SK-N-SH (cell line): Measurements from ENCODE around the gene TTC28. TPM values are rescaled to one million over a fixed set of nuclear protein-coding genes. Genes with fewer than 3 reads are reported as not detected.
A peak's percentile ranks its signal among the peaks of the same experiment; 100 is the strongest.

ENCODE experiments used
- CTCF ChIA-PET: fragments of 300-600, 350-600 bp; formaldehyde crosslinking; extraction: SDS; loops from one replicate; lab custom pipeline; 2021; lab: Yijun Ruan, JAX
- POLR2A ChIA-PET: fragments of 350-600 bp; sonication (Branson Sonifier 250); formaldehyde crosslinking; extraction: SDS; loops from one replicate; lab custom pipeline; 2020; ENCODE audit warnings: antibody characterized with exemption, inconsistent platforms; lab: Yijun Ruan, JAX
- DNase-seq: peaks from one replicate; pipeline ENCODE4 v3.0.0; 2012
- H2AFZ ChIP-seq: fragments of 200-600 bp; sonication (generic); 2 replicates; pipeline ENCODE4 v1.8.1; 2016; ENCODE audit warnings: antibody characterized with exemption, mild to moderate bottlenecking, low read depth
- H3F3A ChIP-seq: fragments of 200-600 bp; sonication (generic); replicated peaks from 2 replicates; pipeline ENCODE3; 2016; ENCODE audit warnings: antibody characterized with exemption, mild to moderate bottlenecking; ENCODE audit not compliant: insufficient read depth
- H3K27ac ChIP-seq, 2 experiments: fragments of 200-500 bp in 1 of 2; fragments of 200-600 bp in 1 of 2; sonication (Bioruptor generic) in 1 of 2; sonication (generic), shearing (Covaris generic) in 1 of 2; 2 replicates each; pipeline versions ENCODE4 v1.5.1 to v1.6.1; 2014 to 2016; ENCODE audit warnings: low read depth in 2 of 2, inconsistent platforms in 1 of 2, low read length in 1 of 2, mild to moderate bottlenecking in 1 of 2, mixed read lengths in 1 of 2
- H3K27me3 ChIP-seq: fragments of 200-600 bp; sonication (generic), shearing (Covaris generic); 2 replicates; pipeline ENCODE4 v1.6.1; 2016; ENCODE audit warnings: mixed run types; ENCODE audit not compliant: insufficient read depth
- H3K36me3 ChIP-seq, 2 experiments: fragments of 200-500 bp in 1 of 2; fragments of 200-600 bp in 1 of 2; sonication (Bioruptor generic) in 1 of 2; sonication (generic) in 1 of 2; replicated peaks in 1 of 2; 2 replicates each; pipeline versions ENCODE3 to v1.5.1; 2014 to 2016; ENCODE audit warnings: low read length in 1 of 2, mild to moderate bottlenecking in 1 of 2; ENCODE audit not compliant: insufficient read depth in 2 of 2, control insufficient read depth in 1 of 2
- H3K4me1 ChIP-seq, 2 experiments: fragments of 200-500 bp in 1 of 2; fragments of 200-600 bp in 1 of 2; sonication (Bioruptor generic) in 1 of 2; sonication (generic), shearing (Covaris generic) in 1 of 2; 2 replicates each; pipeline versions ENCODE4 v1.5.1 to v1.6.1; 2014 to 2016; ENCODE audit warnings: low read depth in 1 of 2, low read length in 1 of 2, mixed run types in 1 of 2; ENCODE audit not compliant: insufficient read depth in 2 of 2, control insufficient read depth in 1 of 2
- H3K4me2 ChIP-seq: fragments of 200-600 bp; sonication (generic), shearing (Covaris generic); 2 replicates; pipeline ENCODE4 v1.6.1; 2017; ENCODE audit warnings: mixed run types
- H3K4me3 ChIP-seq, 2 experiments: fragments of 200-500 bp in 1 of 2; fragments of 200-600 bp in 1 of 2; sonication (Bioruptor generic) in 1 of 2; sonication (generic), shearing (Covaris generic) in 1 of 2; 2 replicates each; pipeline versions ENCODE4 v1.5.1 to v1.8.1; 2014 to 2016; ENCODE audit warnings: low read depth in 2 of 2, inconsistent platforms in 1 of 2, low read length in 1 of 2, mild to moderate bottlenecking in 1 of 2, mixed read lengths in 1 of 2, moderate library complexity in 1 of 2
- H3K79me2 ChIP-seq: fragments of 200-600 bp; sonication (generic); 2 replicates; pipeline ENCODE4 v1.8.1; 2017; ENCODE audit warnings: mild to moderate bottlenecking; ENCODE audit not compliant: insufficient read depth
- H3K9ac ChIP-seq: fragments of 200-600 bp; sonication (generic); 2 replicates; pipeline ENCODE4 v1.6.1; 2017; ENCODE audit warnings: mixed run types
- H3K9me2 ChIP-seq: fragments of 200-600 bp; sonication (generic); 2 replicates; pipeline ENCODE4 v1.6.1; 2017; ENCODE audit warnings: mixed run types
- H3K9me3 ChIP-seq: fragments of 200-600 bp; sonication (generic); 2 replicates; pipeline ENCODE4 v1.6.1; 2017; ENCODE audit warnings: mixed run types, mild to moderate bottlenecking, moderate library complexity
- H4K20me1 ChIP-seq: fragments of 200-600 bp; sonication (generic); 2 replicates; pipeline ENCODE4 v1.6.1; 2017; ENCODE audit warnings: mild to moderate bottlenecking, mixed run types; ENCODE audit not compliant: insufficient read depth
- FOSL2 ChIP-seq: IDR thresholded peaks from 2 replicates; pipeline ENCODE4 v1.4.0; 2012; ENCODE audit warnings: low read depth, mild to moderate bottlenecking, moderate library complexity, borderline replicate concordance
- JUND ChIP-seq: IDR thresholded peaks from 2 replicates; pipeline ENCODE4 v1.4.0; 2012
- MEF2A ChIP-seq: IDR thresholded peaks from 2 replicates; pipeline ENCODE4 v1.4.0; 2012; ENCODE audit warnings: low read depth, borderline replicate concordance
- MXI1 ChIP-seq: IDR thresholded peaks from 2 replicates; pipeline ENCODE4 v1.6.1; 2012; ENCODE audit warnings: mild to moderate bottlenecking, low read depth, low read length, improper control_type of control experiment
- RCOR1 ChIP-seq: fragments of 150-350 bp; IDR thresholded peaks from 2 replicates; pipeline ENCODE4 v1.6.1; 2017; ENCODE audit warnings: antibody characterized with exemption, low read length
- RFX5 ChIP-seq: IDR thresholded peaks from 2 replicates; pipeline ENCODE4 v1.6.1; 2012; ENCODE audit warnings: mild to moderate bottlenecking, improper control_type of control experiment, low read length
- RXRA ChIP-seq: IDR thresholded peaks from 2 replicates; pipeline ENCODE4 v1.4.0; 2012; ENCODE audit warnings: low read depth, mild to moderate bottlenecking, borderline replicate concordance
- SMC3 ChIP-seq: IDR thresholded peaks from 2 replicates; pipeline ENCODE4 v1.6.1; 2012; ENCODE audit warnings: low read depth, low read length, improper control_type of control experiment
- TEAD4 ChIP-seq: IDR thresholded peaks from 2 replicates; pipeline ENCODE4 v1.4.0; 2012; ENCODE audit warnings: mild to moderate bottlenecking, borderline replicate concordance; ENCODE audit not compliant: insufficient read depth
- YY1 ChIP-seq: IDR thresholded peaks from 2 replicates; pipeline ENCODE4 v1.4.0; 2012; ENCODE audit warnings: low read depth, mild to moderate bottlenecking
- WGBS: methylation state at CpG from one replicate; pipeline ENCODE4 v1.1.6; 2017; ENCODE audit warnings: low lambda C conversion rate; 5-methylcytosine and 5-hydroxymethylcytosine counted together
- polyA plus RNA-seq, 3 experiments: library from polyadenylated mRNA; depleted of rRNA; stranded (reverse); fragments of >200 nt; gene quantifications; 2 replicates each; pipeline ENCODE4 v1.2.3, GENCODE V29; 2012
- TF ChIP-seq, protein P1 (sequence below): IDR thresholded peaks from 2 replicates; pipeline ENCODE4 v1.4.0; 2012; ENCODE audit warnings: low read depth, borderline replicate concordance
- TF ChIP-seq, protein P2 (sequence below): fragments of 150-350 bp; IDR thresholded peaks from 2 replicates; pipeline ENCODE4 v1.6.1; 2016; ENCODE audit warnings: mild to moderate bottlenecking, low read depth, low read length
- TF ChIP-seq, protein P3 (sequence below): IDR thresholded peaks from 2 replicates; pipeline ENCODE4; 2012
- TF ChIP-seq, protein P4 (sequence below): fragments of 200-600 bp; sonication (generic); IDR thresholded peaks from 2 replicates; pipeline ENCODE4 v1.6.1; 2017; ENCODE audit warnings: antibody characterized with exemption, mild to moderate bottlenecking, moderate library complexity
- TF ChIP-seq, protein P5 (sequence below): fragments of 150-350 bp; IDR thresholded peaks from 2 replicates; pipeline ENCODE4 v1.6.1; 2017; ENCODE audit warnings: antibody characterized with exemption, low read length, low read depth, borderline replicate concordance

TTC28 gene
- polyA plus RNA-seq, 1 of the 3 experiments (the other 2 are of a cell fraction) = 5.9 TPM

DNA sequence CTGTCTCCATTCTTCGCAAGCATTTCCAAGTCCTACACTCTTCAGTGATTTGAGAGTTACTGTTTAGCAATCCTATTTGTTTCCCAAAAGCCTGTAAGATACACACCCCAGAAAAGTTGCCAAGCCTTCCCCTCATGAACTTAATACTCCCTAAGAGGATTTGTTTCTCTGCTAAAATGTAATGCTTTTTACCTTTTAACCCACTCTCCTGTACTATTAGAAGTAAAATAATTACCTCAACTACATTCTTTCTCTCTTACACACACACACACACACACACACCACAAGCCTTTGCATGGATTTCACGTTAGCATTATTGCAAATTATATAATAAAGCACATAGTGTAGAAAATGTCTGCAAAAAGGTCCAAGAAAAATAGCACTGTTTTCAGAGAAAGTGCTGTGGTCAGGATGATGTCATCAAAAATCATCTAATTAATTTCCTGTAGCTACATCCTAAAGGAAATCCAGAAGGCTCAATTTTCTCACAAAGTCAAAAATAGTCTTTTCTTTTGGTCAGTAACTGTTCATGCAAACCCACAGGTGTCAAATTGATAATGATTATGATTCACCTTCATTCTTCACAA lies 396.5 kb downstream of the TTC28 start (continued):
- TF ChIP-seq, protein P1, sequence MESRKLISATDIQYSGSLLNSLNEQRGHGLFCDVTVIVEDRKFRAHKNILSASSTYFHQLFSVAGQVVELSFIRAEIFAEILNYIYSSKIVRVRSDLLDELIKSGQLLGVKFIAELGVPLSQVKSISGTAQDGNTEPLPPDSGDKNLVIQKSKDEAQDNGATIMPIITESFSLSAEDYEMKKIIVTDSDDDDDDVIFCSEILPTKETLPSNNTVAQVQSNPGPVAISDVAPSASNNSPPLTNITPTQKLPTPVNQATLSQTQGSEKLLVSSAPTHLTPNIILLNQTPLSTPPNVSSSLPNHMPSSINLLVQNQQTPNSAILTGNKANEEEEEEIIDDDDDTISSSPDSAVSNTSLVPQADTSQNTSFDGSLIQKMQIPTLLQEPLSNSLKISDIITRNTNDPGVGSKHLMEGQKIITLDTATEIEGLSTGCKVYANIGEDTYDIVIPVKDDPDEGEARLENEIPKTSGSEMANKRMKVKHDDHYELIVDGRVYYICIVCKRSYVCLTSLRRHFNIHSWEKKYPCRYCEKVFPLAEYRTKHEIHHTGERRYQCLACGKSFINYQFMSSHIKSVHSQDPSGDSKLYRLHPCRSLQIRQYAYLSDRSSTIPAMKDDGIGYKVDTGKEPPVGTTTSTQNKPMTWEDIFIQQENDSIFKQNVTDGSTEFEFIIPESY = no peak
- no peak for TF ChIP-seq RXRA
- no peak for TF ChIP-seq RCOR1
- TF ChIP-seq, protein P2, sequence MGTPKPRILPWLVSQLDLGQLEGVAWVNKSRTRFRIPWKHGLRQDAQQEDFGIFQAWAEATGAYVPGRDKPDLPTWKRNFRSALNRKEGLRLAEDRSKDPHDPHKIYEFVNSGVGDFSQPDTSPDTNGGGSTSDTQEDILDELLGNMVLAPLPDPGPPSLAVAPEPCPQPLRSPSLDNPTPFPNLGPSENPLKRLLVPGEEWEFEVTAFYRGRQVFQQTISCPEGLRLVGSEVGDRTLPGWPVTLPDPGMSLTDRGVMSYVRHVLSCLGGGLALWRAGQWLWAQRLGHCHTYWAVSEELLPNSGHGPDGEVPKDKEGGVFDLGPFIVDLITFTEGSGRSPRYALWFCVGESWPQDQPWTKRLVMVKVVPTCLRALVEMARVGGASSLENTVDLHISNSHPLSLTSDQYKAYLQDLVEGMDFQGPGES = no peak
- no peak for TF ChIP-seq MXI1
- TF ChIP-seq TEAD4 = peak; percentile 34; the same call in 1 of the 2 replicates

DNA sequence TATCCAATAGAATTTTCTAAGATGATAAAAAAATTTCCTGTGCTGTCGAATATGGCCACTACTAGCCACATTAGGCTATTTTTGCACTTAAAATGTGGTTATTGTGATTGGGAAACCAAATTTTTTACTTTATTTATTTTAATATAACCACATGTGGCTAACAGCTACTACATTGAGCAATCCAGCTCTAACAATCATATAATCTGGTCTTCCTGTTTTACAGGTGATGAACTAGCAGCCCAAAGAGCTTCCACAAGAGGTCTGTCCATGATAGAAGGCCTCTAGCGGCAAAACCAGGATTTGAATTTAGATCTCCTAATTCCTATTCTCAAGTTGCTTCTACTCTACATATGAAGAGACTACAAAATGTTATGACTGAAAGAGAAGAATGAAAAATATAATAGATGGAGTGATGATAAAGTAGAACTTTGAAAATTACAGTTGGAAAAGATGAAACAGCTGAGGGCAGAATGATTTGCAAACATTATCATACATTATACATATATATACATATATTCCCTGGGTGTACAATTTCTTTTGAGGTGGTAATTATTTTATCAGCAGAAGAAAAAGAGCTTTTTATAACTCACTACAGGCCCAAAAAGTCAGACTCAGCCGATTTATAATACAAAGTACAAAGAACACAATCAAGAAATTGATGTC lies 397.1 kb downstream of the TTC28 start:
- WGBS = 88% methylated on average over 3 of the region's 3 CpGs
- ChIA-PET POLR2A (no interaction called here), CTCF (interaction anchor here (1.0 to 2.3 kb wide), 4 partner anchors 10 to 98 kb away, joined by 3 to 6 read pairs (median 4); no protein-coding TSS in a partner anchor)
- Histone ChIP-seq H2AFZ (no peak overlapping the region), H3K4me2 (peak overlapping the region; percentile 47), H3K27me3 (no peaks in the 10 kb centered on the region), H3K4me3 (no peak overlapping the region), H3K79me2 (no peaks in the 10 kb centered on the region), H3K36me3 (no peaks in the 10 kb centered on the region), H3K9ac (no peak overlapping the region), H3K9me2 (no peaks in the 10 kb centered on the region), H3K4me1 (peaks cover 0 to 16% of the 10 kb centered on the region in 2 experiments; a peak in 2 of 4 replicates), H3F3A (peaks cover 18% of the 10 kb centered on the region), H4K20me1 (no peaks in the 10 kb centered on the region), H3K9me3 (no peaks in the 10 kb centered on the region), H3K27ac (peak overlapping the region in 1 of 2 experiments; percentile 42; a peak in 2 of 4 replicates)
- DNase-seq = no peak
- TF ChIP-seq RFX5 (no peak), TEAD4 (no peak), MEF2A (no peak), YY1 (no peak), RXRA (no peak), JUND (no peak), FOSL2 (no peak), SMC3 (no peak)
- TF ChIP-seq, protein P3, sequence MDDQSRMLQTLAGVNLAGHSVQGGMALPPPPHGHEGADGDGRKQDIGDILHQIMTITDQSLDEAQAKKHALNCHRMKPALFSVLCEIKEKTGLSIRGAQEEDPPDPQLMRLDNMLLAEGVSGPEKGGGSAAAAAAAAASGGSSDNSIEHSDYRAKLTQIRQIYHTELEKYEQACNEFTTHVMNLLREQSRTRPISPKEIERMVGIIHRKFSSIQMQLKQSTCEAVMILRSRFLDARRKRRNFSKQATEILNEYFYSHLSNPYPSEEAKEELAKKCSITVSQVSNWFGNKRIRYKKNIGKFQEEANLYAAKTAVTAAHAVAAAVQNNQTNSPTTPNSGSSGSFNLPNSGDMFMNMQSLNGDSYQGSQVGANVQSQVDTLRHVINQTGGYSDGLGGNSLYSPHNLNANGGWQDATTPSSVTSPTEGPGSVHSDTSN = no peak
- TF ChIP-seq, protein P4, sequence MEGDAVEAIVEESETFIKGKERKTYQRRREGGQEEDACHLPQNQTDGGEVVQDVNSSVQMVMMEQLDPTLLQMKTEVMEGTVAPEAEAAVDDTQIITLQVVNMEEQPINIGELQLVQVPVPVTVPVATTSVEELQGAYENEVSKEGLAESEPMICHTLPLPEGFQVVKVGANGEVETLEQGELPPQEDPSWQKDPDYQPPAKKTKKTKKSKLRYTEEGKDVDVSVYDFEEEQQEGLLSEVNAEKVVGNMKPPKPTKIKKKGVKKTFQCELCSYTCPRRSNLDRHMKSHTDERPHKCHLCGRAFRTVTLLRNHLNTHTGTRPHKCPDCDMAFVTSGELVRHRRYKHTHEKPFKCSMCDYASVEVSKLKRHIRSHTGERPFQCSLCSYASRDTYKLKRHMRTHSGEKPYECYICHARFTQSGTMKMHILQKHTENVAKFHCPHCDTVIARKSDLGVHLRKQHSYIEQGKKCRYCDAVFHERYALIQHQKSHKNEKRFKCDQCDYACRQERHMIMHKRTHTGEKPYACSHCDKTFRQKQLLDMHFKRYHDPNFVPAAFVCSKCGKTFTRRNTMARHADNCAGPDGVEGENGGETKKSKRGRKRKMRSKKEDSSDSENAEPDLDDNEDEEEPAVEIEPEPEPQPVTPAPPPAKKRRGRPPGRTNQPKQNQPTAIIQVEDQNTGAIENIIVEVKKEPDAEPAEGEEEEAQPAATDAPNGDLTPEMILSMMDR = no peak
- TF ChIP-seq, protein P5, sequence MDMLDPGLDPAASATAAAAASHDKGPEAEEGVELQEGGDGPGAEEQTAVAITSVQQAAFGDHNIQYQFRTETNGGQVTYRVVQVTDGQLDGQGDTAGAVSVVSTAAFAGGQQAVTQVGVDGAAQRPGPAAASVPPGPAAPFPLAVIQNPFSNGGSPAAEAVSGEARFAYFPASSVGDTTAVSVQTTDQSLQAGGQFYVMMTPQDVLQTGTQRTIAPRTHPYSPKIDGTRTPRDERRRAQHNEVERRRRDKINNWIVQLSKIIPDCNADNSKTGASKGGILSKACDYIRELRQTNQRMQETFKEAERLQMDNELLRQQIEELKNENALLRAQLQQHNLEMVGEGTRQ = no peak
